SU-DHL-6 (cell line): ENCODE measurements around the gene PCK2.

ENCODE experiments used
- H2AFZ ChIP-seq: fragments of 200-600 bp; sonication (generic); 2 replicates; pipeline ENCODE4 v1.6.1; 2014; ENCODE audit warnings: low read depth, mild to moderate bottlenecking, moderate library complexity, mixed read lengths, antibody characterized with exemption, low read length; ENCODE audit not compliant: severe bottlenecking
- H3F3A ChIP-seq: fragments of 200-600 bp; shearing (Covaris generic); 2 replicates; pipeline ENCODE4 v1.6.0; 2016; ENCODE audit warnings: antibody characterized with exemption, mild to moderate bottlenecking; ENCODE audit not compliant: insufficient read depth
- H3K27ac ChIP-seq: fragments of 200-600 bp; sonication (generic); 2 replicates; pipeline ENCODE4 v1.5.1; 2016; ENCODE audit warnings: low read depth, mild to moderate bottlenecking, low read length, moderate library complexity, mixed read lengths
- H3K27me3 ChIP-seq: fragments of 200-600 bp; sonication (generic), shearing (Covaris generic); 2 replicates; pipeline ENCODE4 v1.6.0; 2014; ENCODE audit warnings: mild to moderate bottlenecking, low read length
- H3K36me3 ChIP-seq: fragments of 200-600 bp; sonication (generic); 2 replicates; pipeline ENCODE4 v1.6.1; 2014; ENCODE audit warnings: mild to moderate bottlenecking, low read length, mixed read lengths
- H3K4me2 ChIP-seq: fragments of 300-600, 200-600 bp; shearing (Covaris generic), sonication (generic); 2 replicates; pipeline ENCODE4 v1.6.0; 2014; ENCODE audit warnings: low read length, low read depth, mild to moderate bottlenecking; ENCODE audit not compliant: poor library complexity, severe bottlenecking
- H3K4me3 ChIP-seq: fragments of 200-600 bp; sonication (generic); 2 replicates; pipeline ENCODE4 v1.5.1; 2014; ENCODE audit warnings: antibody characterized with exemption, low read length, mild to moderate bottlenecking, mixed read lengths; ENCODE audit not compliant: insufficient read depth, poor library complexity, severe bottlenecking
- H3K79me2 ChIP-seq: fragments of 200-600 bp; sonication (generic); 2 replicates; pipeline ENCODE4 v1.6.1; 2014; ENCODE audit warnings: mild to moderate bottlenecking, low read length, moderate library complexity; ENCODE audit not compliant: insufficient read depth
- H3K9ac ChIP-seq: fragments of 200-600 bp; sonication (generic); 2 replicates; pipeline ENCODE4 v1.7.0; 2014; ENCODE audit warnings: mild to moderate bottlenecking, low read length
- H3K9me2 ChIP-seq: fragments of 200-600 bp; sonication (generic); replicated peaks from 2 replicates; pipeline ENCODE4 v1.6.1; 2014; ENCODE audit warnings: low read length; ENCODE audit not compliant: insufficient read depth
- H3K9me3 ChIP-seq: fragments of 200-600 bp; sonication (generic); 2 replicates; pipeline ENCODE4 v1.6.1; 2014; ENCODE audit warnings: low read length, mixed read lengths; ENCODE audit not compliant: insufficient read depth
- H4K20me1 ChIP-seq: fragments of 200-600 bp; sonication (generic); 2 replicates; pipeline ENCODE4 v1.6.1; 2014; ENCODE audit warnings: low read depth, mild to moderate bottlenecking, antibody characterized with exemption, low read length, moderate library complexity, mixed read lengths
- CTCF ChIP-seq: fragments of 200-600 bp; sonication (generic); IDR thresholded peaks from one replicate; pipeline ENCODE4 v1.5.1; 2017; ENCODE audit warnings: antibody characterized with exemption, mild to moderate bottlenecking, low read length, moderate library complexity; ENCODE audit not compliant: insufficient read depth, poor library complexity, severe bottlenecking
- EZH2phosphoT487 ChIP-seq: fragments of 200-600 bp; sonication (generic), shearing (Covaris generic); conservative IDR thresholded peaks from 2 replicates; pipeline ENCODE4 v1.6.1; 2018; ENCODE audit warnings: mild to moderate bottlenecking, antibody characterized with exemption, low read length, moderate library complexity, mixed read lengths

Gene PCK2

DNA sequence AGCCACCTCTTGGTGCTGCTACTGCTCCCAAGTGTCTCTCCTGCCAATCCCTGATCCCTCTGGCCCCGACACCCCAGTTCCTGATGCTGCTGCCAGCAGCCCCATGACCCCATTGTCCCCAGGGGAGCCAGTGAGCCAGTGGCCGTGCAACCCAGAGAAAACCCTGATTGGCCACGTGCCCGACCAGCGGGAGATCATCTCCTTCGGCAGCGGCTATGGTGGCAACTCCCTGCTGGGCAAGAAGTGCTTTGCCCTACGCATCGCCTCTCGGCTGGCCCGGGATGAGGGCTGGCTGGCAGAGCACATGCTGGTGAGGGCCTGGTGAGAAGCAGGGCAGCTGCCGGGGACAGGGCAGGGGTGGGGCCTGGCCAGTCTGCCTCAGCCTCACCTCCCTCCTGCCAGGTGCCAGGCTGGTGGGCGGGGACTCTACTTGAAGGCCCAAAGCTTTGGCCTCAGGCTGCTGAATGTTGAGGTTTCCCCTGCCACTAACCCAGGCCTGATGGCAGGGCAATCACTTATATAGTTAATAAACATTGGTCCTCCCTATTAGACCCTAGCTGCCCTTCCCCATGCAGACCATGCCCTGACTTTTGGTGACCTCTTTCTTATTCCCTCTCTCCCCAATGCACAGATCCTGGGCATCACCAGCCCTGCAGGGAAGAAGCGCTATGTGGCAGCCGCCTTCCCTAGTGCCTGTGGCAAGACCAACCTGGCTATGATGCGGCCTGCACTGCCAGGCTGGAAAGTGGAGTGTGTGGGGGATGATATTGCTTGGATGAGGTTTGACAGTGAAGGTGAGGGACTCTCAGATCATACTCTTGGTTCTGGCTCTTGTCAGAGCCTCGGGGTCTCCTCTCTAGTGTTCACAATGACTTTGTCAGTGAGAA, 5.1 kb downstream of the PCK2 start:
- H3K9me3 ChIP-seq = no peaks in the 10 kb centered on the region
- peaks cover 4% of the 10 kb centered on the region; the same call in 1 of the 2 replicates for H3K36me3 ChIP-seq

GRCh38 chr14:24100197-24100981, 6.3 kb downstream of the PCK2 start:
- H3K4me2 ChIP-seq = no peak overlapping the region
- no peaks in the 10 kb centered on the region for H4K20me1 ChIP-seq
- H3K27ac ChIP-seq = no peak overlapping the region
- no peaks in the 10 kb centered on the region for H3K9me3 ChIP-seq
- H3K27me3 ChIP-seq = no peaks in the 10 kb centered on the region
- H3F3A ChIP-seq = peaks cover 5% of the 10 kb centered on the region; the same call in 1 of the 2 replicates
- H3K36me3 ChIP-seq = peaks cover 4% of the 10 kb centered on the region; the same call in 1 of the 2 replicates
- TF ChIP-seq CTCF (no peak), EZH2phosphoT487 (no peak)
- no peaks in the 10 kb centered on the region for H3K79me2 ChIP-seq
- H2AFZ ChIP-seq = no peak overlapping the region
- no peaks in the 10 kb centered on the region for H3K9me2 ChIP-seq
- no peak overlapping the region for H3K9ac ChIP-seq
- H3K4me3 ChIP-seq = no peak overlapping the region

More for the DNA sequence above, 5.1 kb downstream of the PCK2 start:
- Histone ChIP-seq H4K20me1 (no peaks in the 10 kb centered on the region), H3F3A (peaks cover 10% of the 10 kb centered on the region), H3K79me2 (peaks cover 8% of the 10 kb centered on the region; the same call in 1 of the 2 replicates), H3K27ac (no peak overlapping the region), H2AFZ (no peak overlapping the region), H3K9me2 (no peaks in the 10 kb centered on the region), H3K9ac (no peak overlapping the region), H3K4me3 (no peak overlapping the region), H3K27me3 (no peaks in the 10 kb centered on the region), H3K4me2 (no peak overlapping the region)
- no peak for TF ChIP-seq EZH2phosphoT487
- TF ChIP-seq CTCF = no peak

DNA sequence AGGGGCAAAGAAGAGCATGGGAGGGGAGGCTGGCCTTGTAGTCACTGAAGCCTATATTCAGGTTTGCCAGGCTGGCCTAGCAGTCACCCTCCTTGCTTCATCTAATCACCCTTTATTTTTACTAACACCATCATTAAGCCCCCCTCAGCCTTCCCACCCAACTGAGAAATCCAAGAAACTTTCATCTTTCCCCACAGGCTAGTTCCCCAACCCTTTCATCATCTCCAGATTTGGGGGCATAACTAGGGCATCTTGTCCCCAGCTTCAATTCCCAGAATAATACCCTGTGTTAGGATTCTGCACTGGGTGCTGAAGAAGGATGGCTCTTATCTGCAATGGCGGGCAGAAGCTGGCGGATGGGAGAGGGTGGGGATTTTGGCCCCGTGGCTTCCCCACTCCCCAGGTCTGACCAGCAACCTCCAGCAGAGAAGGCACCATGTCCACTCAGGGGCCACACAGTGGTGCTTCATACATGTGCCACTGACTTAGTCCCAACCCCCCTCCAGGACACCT, 6.9 kb downstream of the PCK2 start:
- H3K79me2 ChIP-seq = no peaks in the 10 kb centered on the region
- no peak overlapping the region for H3K27ac ChIP-seq
- no peak overlapping the region for H2AFZ ChIP-seq
- H3K4me2 ChIP-seq = no peak overlapping the region
- H3K4me3 ChIP-seq = no peak overlapping the region
- H3K9me3 ChIP-seq = no peaks in the 10 kb centered on the region
- peaks cover 4% of the 10 kb centered on the region; the same call in 1 of the 2 replicates for H3K36me3 ChIP-seq
- H3F3A ChIP-seq = no peaks in the 10 kb centered on the region
- no peaks in the 10 kb centered on the region for H4K20me1 ChIP-seq
- no peak for TF ChIP-seq CTCF
- no peaks in the 10 kb centered on the region for H3K9me2 ChIP-seq
- H3K27me3 ChIP-seq = no peaks in the 10 kb centered on the region
- no peak overlapping the region for H3K9ac ChIP-seq
